Panc1 (cell line): ENCODE data around the gene TNRC6C. TPM values are rescaled to one million over a fixed set of nuclear protein-coding genes. Genes with fewer than 3 reads are reported as not detected.

Experiments used
- ATAC-seq: fragments of 200-7000 bp; cut with Tn5 transposase; 2 replicates; pipeline ENCODE4 v1.9.1; 2020; ENCODE audit warnings: mild to moderate bottlenecking, moderate library complexity
- BruUV-seq: library from RNA; stranded (reverse); fragments of 400-500 nt; replicated peaks from 2 replicates; lab custom pipeline; 2021; lab: Mats Ljungman, UMichigan
- CTCF ChIA-PET: fragments of 300-600 bp; sonication (Branson Sonifier 250); formaldehyde crosslinking; loops from one replicate; lab custom pipeline; 2022; ENCODE audit warnings: antibody characterized with exemption; lab: Charles Lee
- POLR2A ChIA-PET: fragments of 300-600 bp; sonication (Branson Sonifier 250); formaldehyde crosslinking; loops from one replicate; lab custom pipeline; 2022; ENCODE audit warnings: antibody characterized with exemption; lab: Charles Lee
- DNase-seq: peaks from one replicate; pipeline ENCODE4 v3.0.0-alpha.2; 2010; ENCODE audit warnings: low read depth, low spot score
- H3K27ac ChIP-seq: 2 replicates; pipeline ENCODE4 v1.5.1; 2011; ENCODE audit warnings: mild to moderate bottlenecking, low read length, inconsistent platforms
- H3K27me3 ChIP-seq: fragments of 200-500 bp; sonication (Bioruptor generic); 2 replicates; pipeline ENCODE4 v1.6.0; 2014; ENCODE audit warnings: low read length, inconsistent platforms; ENCODE audit not compliant: control insufficient read depth, insufficient read depth
- H3K36me3 ChIP-seq: fragments of 200-500 bp; sonication (Bioruptor generic); 2 replicates; pipeline ENCODE4 v1.5.1; 2014; ENCODE audit warnings: inconsistent platforms, mild to moderate bottlenecking, low read length, moderate library complexity; ENCODE audit not compliant: control insufficient read depth, insufficient read depth
- H3K4me1 ChIP-seq: 2 replicates; pipeline ENCODE4 v1.5.1; 2011; ENCODE audit warnings: inconsistent platforms, mild to moderate bottlenecking, low read length, moderate library complexity; ENCODE audit not compliant: control insufficient read depth, insufficient read depth
- H3K4me3 ChIP-seq, 2 experiments: 2 replicates each; pipeline ENCODE4 v1.5.1; 2011 to 2012; ENCODE audit warnings: low read depth in 2 of 2, low read length in 2 of 2, mild to moderate bottlenecking in 2 of 2, inconsistent platforms in 1 of 2, moderate library complexity in 1 of 2
- H3K9me3 ChIP-seq: fragments of 200-500 bp; sonication (Bioruptor generic); 2 replicates; pipeline ENCODE4 v1.5.1; 2014; ENCODE audit warnings: low read depth, mild to moderate bottlenecking, inconsistent platforms, low read length, moderate library complexity; ENCODE audit not compliant: control insufficient read depth, insufficient read depth
- POLR2AphosphoS5 ChIP-seq: IDR thresholded peaks from 2 replicates; pipeline ENCODE4 v1.6.1; 2012; ENCODE audit warnings: mild to moderate bottlenecking, low read depth, low read length, moderate library complexity
- SIN3A ChIP-seq: IDR thresholded peaks from 2 replicates; pipeline ENCODE4 v1.6.1; 2012; ENCODE audit warnings: low read depth, mild to moderate bottlenecking, low read length, moderate library complexity, borderline replicate concordance; ENCODE audit not compliant: insufficient read depth
- TCF7L2 ChIP-seq: IDR thresholded peaks from 2 replicates; pipeline ENCODE4 v1.6.1; 2011; ENCODE audit warnings: mild to moderate bottlenecking, low read depth, low read length, inconsistent platforms
- in situ Hi-C: cut with HindIII; loops from 2 replicates; pipeline ENCODE4 v1.10.0; 2016; ENCODE audit warnings: low sequenced_read_pairs, low pct_unique_long_range_greater_than_20kb
- intact Hi-C: fragments of 100-400 bp; cut with micrococcal nuclease; formaldehyde crosslinking; loops from one replicate; pipeline ENCODE4 v1.10.0; 2022; ENCODE audit not compliant: unreplicated experiment
- total RNA-seq: library from RNA; stranded (reverse); gene quantifications from one replicate; pipeline ENCODE4 v1.2.1, GENCODE V29; 2021; ENCODE audit not compliant: unreplicated experiment
- TF ChIP-seq, protein P1 (sequence below): fragments of 450-650 bp; IDR thresholded peaks from 2 replicates; pipeline ENCODE4 v1.5.1; 2017; ENCODE audit warnings: mild to moderate bottlenecking
- TF ChIP-seq, protein P2 (sequence below), 2 experiments: IDR thresholded peaks; 2 replicates each; pipeline ENCODE4 v1.6.1; 2011 to 2012; ENCODE audit warnings: low read depth in 2 of 2, control low read depth in 1 of 2, low read length in 1 of 2, mild to moderate bottlenecking in 1 of 2, moderate library complexity in 1 of 2; ENCODE audit not compliant: insufficient read depth in 1 of 2

Gene TNRC6C
- total RNA-seq, 1 experiment from 2014 or later, result 10.1 TPM

DNA sequence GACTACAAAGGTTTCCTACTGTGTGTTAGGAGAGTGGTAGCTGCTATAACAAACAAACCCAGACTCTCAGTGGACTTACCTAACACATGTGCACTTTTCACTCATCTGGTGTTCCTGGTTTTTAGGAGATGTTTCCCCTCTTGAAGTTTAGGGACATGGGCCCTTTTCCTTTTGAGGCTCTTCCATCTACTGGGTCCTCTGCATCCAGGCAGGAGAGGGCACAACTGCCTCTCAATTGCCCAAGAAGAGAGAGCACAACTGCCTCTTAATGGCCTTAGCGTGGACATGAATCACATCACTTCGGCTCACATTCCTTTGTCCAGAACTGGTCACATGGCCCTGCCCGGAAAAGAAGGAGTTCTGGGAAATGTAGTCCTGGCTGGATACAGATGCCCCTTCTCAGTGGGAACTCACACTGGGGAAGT is 9.8 kb upstream of the TNRC6C start:
- TF ChIP-seq POLR2AphosphoS5 (no peak), TCF7L2 (no peak), SIN3A (no peak)
- TF ChIP-seq, protein P1, sequence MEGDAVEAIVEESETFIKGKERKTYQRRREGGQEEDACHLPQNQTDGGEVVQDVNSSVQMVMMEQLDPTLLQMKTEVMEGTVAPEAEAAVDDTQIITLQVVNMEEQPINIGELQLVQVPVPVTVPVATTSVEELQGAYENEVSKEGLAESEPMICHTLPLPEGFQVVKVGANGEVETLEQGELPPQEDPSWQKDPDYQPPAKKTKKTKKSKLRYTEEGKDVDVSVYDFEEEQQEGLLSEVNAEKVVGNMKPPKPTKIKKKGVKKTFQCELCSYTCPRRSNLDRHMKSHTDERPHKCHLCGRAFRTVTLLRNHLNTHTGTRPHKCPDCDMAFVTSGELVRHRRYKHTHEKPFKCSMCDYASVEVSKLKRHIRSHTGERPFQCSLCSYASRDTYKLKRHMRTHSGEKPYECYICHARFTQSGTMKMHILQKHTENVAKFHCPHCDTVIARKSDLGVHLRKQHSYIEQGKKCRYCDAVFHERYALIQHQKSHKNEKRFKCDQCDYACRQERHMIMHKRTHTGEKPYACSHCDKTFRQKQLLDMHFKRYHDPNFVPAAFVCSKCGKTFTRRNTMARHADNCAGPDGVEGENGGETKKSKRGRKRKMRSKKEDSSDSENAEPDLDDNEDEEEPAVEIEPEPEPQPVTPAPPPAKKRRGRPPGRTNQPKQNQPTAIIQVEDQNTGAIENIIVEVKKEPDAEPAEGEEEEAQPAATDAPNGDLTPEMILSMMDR, result no peak
- TF ChIP-seq, protein P2, sequence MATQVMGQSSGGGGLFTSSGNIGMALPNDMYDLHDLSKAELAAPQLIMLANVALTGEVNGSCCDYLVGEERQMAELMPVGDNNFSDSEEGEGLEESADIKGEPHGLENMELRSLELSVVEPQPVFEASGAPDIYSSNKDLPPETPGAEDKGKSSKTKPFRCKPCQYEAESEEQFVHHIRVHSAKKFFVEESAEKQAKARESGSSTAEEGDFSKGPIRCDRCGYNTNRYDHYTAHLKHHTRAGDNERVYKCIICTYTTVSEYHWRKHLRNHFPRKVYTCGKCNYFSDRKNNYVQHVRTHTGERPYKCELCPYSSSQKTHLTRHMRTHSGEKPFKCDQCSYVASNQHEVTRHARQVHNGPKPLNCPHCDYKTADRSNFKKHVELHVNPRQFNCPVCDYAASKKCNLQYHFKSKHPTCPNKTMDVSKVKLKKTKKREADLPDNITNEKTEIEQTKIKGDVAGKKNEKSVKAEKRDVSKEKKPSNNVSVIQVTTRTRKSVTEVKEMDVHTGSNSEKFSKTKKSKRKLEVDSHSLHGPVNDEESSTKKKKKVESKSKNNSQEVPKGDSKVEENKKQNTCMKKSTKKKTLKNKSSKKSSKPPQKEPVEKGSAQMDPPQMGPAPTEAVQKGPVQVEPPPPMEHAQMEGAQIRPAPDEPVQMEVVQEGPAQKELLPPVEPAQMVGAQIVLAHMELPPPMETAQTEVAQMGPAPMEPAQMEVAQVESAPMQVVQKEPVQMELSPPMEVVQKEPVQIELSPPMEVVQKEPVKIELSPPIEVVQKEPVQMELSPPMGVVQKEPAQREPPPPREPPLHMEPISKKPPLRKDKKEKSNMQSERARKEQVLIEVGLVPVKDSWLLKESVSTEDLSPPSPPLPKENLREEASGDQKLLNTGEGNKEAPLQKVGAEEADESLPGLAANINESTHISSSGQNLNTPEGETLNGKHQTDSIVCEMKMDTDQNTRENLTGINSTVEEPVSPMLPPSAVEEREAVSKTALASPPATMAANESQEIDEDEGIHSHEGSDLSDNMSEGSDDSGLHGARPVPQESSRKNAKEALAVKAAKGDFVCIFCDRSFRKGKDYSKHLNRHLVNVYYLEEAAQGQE (IDR thresholded peaks at IDR 0.05; ENCODE audit: insufficient read depth in 1 of 2, low read depth in 2 of 2, low read length in 1 of 2), result no peak
- ATAC-seq (peak; percentile 71; the same call in 1 of the 2 replicates), DNase-seq (no peak)
- POLR2A ChIA-PET, result no interaction called here
- H3K4me1 ChIP-seq, result no peaks in the 10 kb centered on the region
- H3K27me3 ChIP-seq, result peaks cover 34% of the 10 kb centered on the region
- in situ Hi-C loops, result no loop called here
- intact Hi-C loops, result no loop called here
- no peak overlapping the region for H3K27ac ChIP-seq
- no TSS peak for BruUV-seq
- CTCF ChIA-PET, result no interaction called here
- no peaks in the 10 kb centered on the region for H3K9me3 ChIP-seq
- no peak overlapping the region for H3K4me3 ChIP-seq
- no peaks in the 10 kb centered on the region for H3K36me3 ChIP-seq

DNA sequence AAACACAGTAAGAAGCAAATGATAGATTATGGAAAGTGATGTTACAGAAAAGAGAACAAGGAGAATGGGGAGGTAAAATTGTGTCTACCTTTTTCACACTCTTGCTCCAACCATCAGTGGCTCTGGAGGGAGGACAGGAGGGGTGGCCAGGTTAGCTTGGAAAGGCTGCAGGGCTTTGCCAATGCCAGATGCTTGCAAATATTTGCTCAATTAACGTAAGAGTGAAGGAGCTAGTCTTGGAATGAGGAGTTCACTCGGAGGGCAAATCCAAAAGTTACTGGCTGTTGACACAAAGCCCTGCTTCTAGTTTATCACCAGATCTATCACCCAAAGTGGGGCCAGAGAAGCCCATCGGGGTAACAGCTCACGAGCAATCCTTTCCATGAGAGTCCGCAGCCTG is 7.4 kb upstream of the TNRC6C start:
- no peak for TF ChIP-seq SIN3A
- intact Hi-C loops, result no loop called here

DNA sequence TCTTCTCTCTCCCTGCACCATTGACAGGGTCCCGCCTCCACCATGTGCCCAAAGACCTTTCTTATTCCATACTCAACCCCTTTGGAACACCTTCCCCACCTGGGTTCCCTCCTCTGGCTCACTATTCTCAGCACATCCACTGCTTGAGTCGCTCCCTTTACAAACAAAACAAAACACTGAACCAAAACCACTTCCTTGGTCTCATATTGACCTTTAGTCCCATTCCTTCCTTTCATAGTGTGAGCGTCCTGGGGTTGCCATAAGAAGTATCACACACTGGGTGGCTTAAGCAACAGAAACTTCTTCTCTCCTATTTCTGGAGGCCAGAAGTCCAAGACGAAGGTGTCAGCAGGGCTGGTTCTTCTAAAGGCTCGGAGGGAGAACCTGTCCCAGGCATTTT is 6.1 kb upstream of the TNRC6C start:
- peaks cover 44% of the 10 kb centered on the region for H3K27me3 ChIP-seq

More for the DNA sequence above, 7.4 kb upstream of the TNRC6C start:
- H3K27me3 ChIP-seq, result peaks cover 36% of the 10 kb centered on the region
- no peaks in the 10 kb centered on the region for H3K36me3 ChIP-seq
- ChIA-PET CTCF (no interaction called here), POLR2A (no interaction called here)
- H3K4me1 ChIP-seq, result no peaks in the 10 kb centered on the region
- no peak for DNase-seq
- no peaks in the 10 kb centered on the region for H3K9me3 ChIP-seq
- in situ Hi-C loops, result no loop called here
- no peak for ATAC-seq
- BruUV-seq, result no TSS peak
- H3K27ac ChIP-seq, result no peak overlapping the region
- no peak overlapping the region for H3K4me3 ChIP-seq

More for the DNA sequence above, 6.1 kb upstream of the TNRC6C start:
- TF ChIP-seq TCF7L2 (no peak), SIN3A (no peak), POLR2AphosphoS5 (no peak)
- TF ChIP-seq, protein P1, result no peak
- TF ChIP-seq, protein P2 (IDR thresholded peaks at IDR 0.05; ENCODE audit: insufficient read depth in 1 of 2, low read depth in 2 of 2, low read length in 1 of 2), result no peak
- CTCF ChIA-PET, result no interaction called here
- 0 out of 2 replicates have a peak, but pooled peaks have one; percentile 11 for ATAC-seq
- POLR2A ChIA-PET, result no interaction called here
- Histone ChIP-seq H3K4me3 (no peak overlapping the region), H3K27ac (no peak overlapping the region), H3K9me3 (no peaks in the 10 kb centered on the region), H3K4me1 (0 out of 2 replicates have a peak, but pooled peaks cover 2% of the 10 kb centered on the region), H3K36me3 (no peaks in the 10 kb centered on the region)
- in situ Hi-C loops, result no loop called here
- no TSS peak for BruUV-seq
- no peak for DNase-seq
- intact Hi-C loops, result no loop called here
